Neural cell (in vitro differentiated cells): ENCODE results near the gene BMP10. TPM values are rescaled to one million over a fixed set of nuclear protein-coding genes. Genes with fewer than 3 reads are reported as not detected.

Source experiments
- H2AFZ ChIP-seq: fragments of 200-600, 300-800 bp; sonication (generic), shearing (Covaris generic); 2 replicates; pipeline ENCODE4 v1.6.0; 2014; ENCODE audit warnings: low read depth, mild to moderate bottlenecking, antibody characterized with exemption, low read length, moderate library complexity
- H3F3A ChIP-seq: fragments of 200-600 bp; shearing (Covaris generic); 2 replicates; pipeline ENCODE4 v1.6.1; 2016; ENCODE audit warnings: mild to moderate bottlenecking, moderate library complexity, mixed read lengths, antibody characterized with exemption, low read length; ENCODE audit not compliant: insufficient read depth, poor library complexity, severe bottlenecking
- H3K27ac ChIP-seq: fragments of 200-600, 300-800 bp; sonication (generic), shearing (Covaris generic); 2 replicates; pipeline ENCODE4 v1.5.1; 2014; ENCODE audit warnings: mild to moderate bottlenecking, low read length, moderate library complexity
- H3K27me3 ChIP-seq: fragments of 300-800, 200-600 bp; sonication (generic), shearing (Covaris generic); 2 replicates; pipeline ENCODE4 v1.6.0; 2014; ENCODE audit warnings: mild to moderate bottlenecking, low read depth, low read length, moderate library complexity; ENCODE audit not compliant: insufficient read depth
- H3K36me3 ChIP-seq: fragments of 300-800, 200-600 bp; sonication (generic), shearing (Covaris generic); 2 replicates; pipeline ENCODE4 v1.5.1; 2014; ENCODE audit warnings: mild to moderate bottlenecking, antibody characterized with exemption, low read length, moderate library complexity; ENCODE audit not compliant: insufficient read depth
- H3K4me2 ChIP-seq: fragments of 300-800, 200-600 bp; sonication (generic), shearing (Covaris generic); 2 replicates; pipeline ENCODE4 v1.6.0; 2014; ENCODE audit warnings: mild to moderate bottlenecking, low read length
- H3K4me3 ChIP-seq: fragments of 300-800, 200-600 bp; sonication (generic), shearing (Covaris generic); 2 replicates; pipeline ENCODE4 v1.5.1; 2014; ENCODE audit warnings: mild to moderate bottlenecking, low read length, moderate library complexity
- H3K79me2 ChIP-seq: fragments of 200-600 bp; shearing (Covaris generic); replicated peaks from 2 replicates; pipeline ENCODE4 v1.6.0; 2014; ENCODE audit warnings: mild to moderate bottlenecking, low read length, moderate library complexity; ENCODE audit not compliant: insufficient read depth
- H3K9ac ChIP-seq: fragments of 300-800, 200-600 bp; sonication (generic), shearing (Covaris generic); 2 replicates; pipeline ENCODE4 v1.6.1; 2016; ENCODE audit warnings: mild to moderate bottlenecking, low read length, mixed read lengths
- H3K9me2 ChIP-seq: fragments of 200-600 bp; shearing (Covaris generic); 2 replicates; pipeline ENCODE4 v1.6.1; 2016; ENCODE audit warnings: mild to moderate bottlenecking, low read length, mixed read lengths; ENCODE audit not compliant: insufficient read depth
- H3K9me3 ChIP-seq: fragments of 200-600, 300-800 bp; sonication (generic), shearing (Covaris generic); 2 replicates; pipeline ENCODE4 v1.6.1; 2016; ENCODE audit warnings: mild to moderate bottlenecking, mixed run types, low read length, moderate library complexity, mixed read lengths
- H4K20me1 ChIP-seq: fragments of 200-600 bp; shearing (Covaris generic); 2 replicates; pipeline ENCODE4 v1.6.1; 2016; ENCODE audit warnings: mild to moderate bottlenecking, mixed run types; ENCODE audit not compliant: insufficient read depth
- EP300 ChIP-seq: fragments of 450-650 bp; conservative IDR thresholded peaks from 2 replicates; pipeline ENCODE4 v1.6.1; 2014; ENCODE audit warnings: antibody characterized with exemption, mild to moderate bottlenecking, moderate library complexity; ENCODE audit not compliant: poor library complexity, severe bottlenecking
- EZH2 ChIP-seq: fragments of 200-600, 300-800 bp; shearing (Covaris generic), sonication (generic); IDR thresholded peaks from 2 replicates; pipeline ENCODE4 v1.6.1; 2014; ENCODE audit warnings: antibody characterized with exemption, low read length, borderline replicate concordance, mild to moderate bottlenecking; ENCODE audit not compliant: insufficient read depth, poor library complexity, severe bottlenecking
- MXI1 ChIP-seq: fragments of 450-650 bp; conservative IDR thresholded peaks from 2 replicates; pipeline ENCODE4 v1.6.1; 2014; ENCODE audit warnings: antibody characterized with exemption, mild to moderate bottlenecking; ENCODE audit not compliant: poor library complexity, severe bottlenecking
- POLR2AphosphoS5 ChIP-seq: IDR thresholded peaks from 2 replicates; pipeline ENCODE4 v1.6.1; 2012
- RAD21 ChIP-seq: fragments of 450-650 bp; conservative IDR thresholded peaks from 2 replicates; pipeline ENCODE4 v1.6.1; 2014; ENCODE audit warnings: antibody characterized with exemption, mild to moderate bottlenecking, moderate library complexity
- SMC3 ChIP-seq: fragments of 450-650 bp; conservative IDR thresholded peaks from 2 replicates; pipeline ENCODE4 v1.6.1; 2014; ENCODE audit warnings: antibody characterized with exemption, mild to moderate bottlenecking, moderate library complexity; ENCODE audit not compliant: poor library complexity
- TAF1 ChIP-seq: IDR thresholded peaks from 2 replicates; pipeline ENCODE4 v1.6.1; 2012; ENCODE audit warnings: low read depth
- polyA plus RNA-seq: library from polyadenylated mRNA; depleted of rRNA; stranded (reverse); fragments of >200 nt; gene quantifications from 2 replicates; pipeline ENCODE4 v1.2.3, GENCODE V29; 2014
- TF ChIP-seq, protein P1 (sequence below): fragments of 450-650 bp; IDR thresholded peaks from 2 replicates; pipeline ENCODE4 v1.5.1; 2014; ENCODE audit warnings: antibody characterized with exemption, mild to moderate bottlenecking, moderate library complexity; ENCODE audit not compliant: poor library complexity, severe bottlenecking
- TF ChIP-seq, protein P2 (sequence below): IDR thresholded peaks from 2 replicates; pipeline ENCODE4 v1.6.1; 2012; ENCODE audit warnings: borderline replicate concordance

Gene BMP10
- polyA plus RNA-seq, 1 donor from 2014 or later = not detected

DNA sequence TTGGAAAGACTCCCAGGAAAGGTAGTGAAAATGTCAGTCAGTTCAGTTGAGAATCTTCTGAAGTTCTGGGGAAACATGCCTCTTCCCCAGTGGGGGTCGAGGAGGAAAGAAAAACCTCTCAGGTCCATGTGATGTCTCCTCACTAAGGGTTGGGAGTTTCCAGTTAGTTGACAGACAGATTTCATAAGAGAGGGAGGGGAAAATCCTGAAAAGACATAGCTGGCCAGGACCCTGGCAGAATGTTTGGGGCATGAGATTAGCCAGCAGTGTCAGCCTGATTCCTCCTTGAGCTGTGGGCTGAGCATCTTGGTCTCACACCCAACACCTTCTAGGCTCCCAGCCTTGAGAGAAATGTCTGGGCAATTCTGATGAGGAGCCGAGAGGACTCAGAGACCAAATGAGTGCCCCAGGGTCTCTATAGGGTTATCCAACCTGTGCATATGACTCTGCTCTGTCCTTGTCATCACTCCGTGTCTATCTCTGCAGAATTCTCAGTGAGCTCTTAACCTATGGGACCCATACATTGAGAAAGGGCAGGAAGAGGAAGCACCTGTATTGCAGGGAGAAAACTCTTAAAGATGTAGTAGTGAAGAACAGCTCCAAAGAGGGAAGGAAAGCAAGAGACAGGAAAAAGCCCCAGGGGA, 13.9 kb downstream of the BMP10 start:
- H3K27me3 ChIP-seq = no peaks in the 10 kb centered on the region
- H4K20me1 ChIP-seq = no peaks in the 10 kb centered on the region
- H3K9ac ChIP-seq = no peak overlapping the region
- H3K36me3 ChIP-seq = no peaks in the 10 kb centered on the region
- H3K27ac ChIP-seq = no peak overlapping the region
- H2AFZ ChIP-seq = no peak overlapping the region
- TF ChIP-seq POLR2AphosphoS5 = no peak
- TF ChIP-seq EP300 = no peak
- TF ChIP-seq, protein P1, sequence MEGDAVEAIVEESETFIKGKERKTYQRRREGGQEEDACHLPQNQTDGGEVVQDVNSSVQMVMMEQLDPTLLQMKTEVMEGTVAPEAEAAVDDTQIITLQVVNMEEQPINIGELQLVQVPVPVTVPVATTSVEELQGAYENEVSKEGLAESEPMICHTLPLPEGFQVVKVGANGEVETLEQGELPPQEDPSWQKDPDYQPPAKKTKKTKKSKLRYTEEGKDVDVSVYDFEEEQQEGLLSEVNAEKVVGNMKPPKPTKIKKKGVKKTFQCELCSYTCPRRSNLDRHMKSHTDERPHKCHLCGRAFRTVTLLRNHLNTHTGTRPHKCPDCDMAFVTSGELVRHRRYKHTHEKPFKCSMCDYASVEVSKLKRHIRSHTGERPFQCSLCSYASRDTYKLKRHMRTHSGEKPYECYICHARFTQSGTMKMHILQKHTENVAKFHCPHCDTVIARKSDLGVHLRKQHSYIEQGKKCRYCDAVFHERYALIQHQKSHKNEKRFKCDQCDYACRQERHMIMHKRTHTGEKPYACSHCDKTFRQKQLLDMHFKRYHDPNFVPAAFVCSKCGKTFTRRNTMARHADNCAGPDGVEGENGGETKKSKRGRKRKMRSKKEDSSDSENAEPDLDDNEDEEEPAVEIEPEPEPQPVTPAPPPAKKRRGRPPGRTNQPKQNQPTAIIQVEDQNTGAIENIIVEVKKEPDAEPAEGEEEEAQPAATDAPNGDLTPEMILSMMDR = no peak
- TF ChIP-seq SMC3 = no peak
- no peak for TF ChIP-seq RAD21
- TF ChIP-seq TAF1 = no peak
- TF ChIP-seq MXI1 = no peak
- TF ChIP-seq EZH2 = no peak
- TF ChIP-seq, protein P2, sequence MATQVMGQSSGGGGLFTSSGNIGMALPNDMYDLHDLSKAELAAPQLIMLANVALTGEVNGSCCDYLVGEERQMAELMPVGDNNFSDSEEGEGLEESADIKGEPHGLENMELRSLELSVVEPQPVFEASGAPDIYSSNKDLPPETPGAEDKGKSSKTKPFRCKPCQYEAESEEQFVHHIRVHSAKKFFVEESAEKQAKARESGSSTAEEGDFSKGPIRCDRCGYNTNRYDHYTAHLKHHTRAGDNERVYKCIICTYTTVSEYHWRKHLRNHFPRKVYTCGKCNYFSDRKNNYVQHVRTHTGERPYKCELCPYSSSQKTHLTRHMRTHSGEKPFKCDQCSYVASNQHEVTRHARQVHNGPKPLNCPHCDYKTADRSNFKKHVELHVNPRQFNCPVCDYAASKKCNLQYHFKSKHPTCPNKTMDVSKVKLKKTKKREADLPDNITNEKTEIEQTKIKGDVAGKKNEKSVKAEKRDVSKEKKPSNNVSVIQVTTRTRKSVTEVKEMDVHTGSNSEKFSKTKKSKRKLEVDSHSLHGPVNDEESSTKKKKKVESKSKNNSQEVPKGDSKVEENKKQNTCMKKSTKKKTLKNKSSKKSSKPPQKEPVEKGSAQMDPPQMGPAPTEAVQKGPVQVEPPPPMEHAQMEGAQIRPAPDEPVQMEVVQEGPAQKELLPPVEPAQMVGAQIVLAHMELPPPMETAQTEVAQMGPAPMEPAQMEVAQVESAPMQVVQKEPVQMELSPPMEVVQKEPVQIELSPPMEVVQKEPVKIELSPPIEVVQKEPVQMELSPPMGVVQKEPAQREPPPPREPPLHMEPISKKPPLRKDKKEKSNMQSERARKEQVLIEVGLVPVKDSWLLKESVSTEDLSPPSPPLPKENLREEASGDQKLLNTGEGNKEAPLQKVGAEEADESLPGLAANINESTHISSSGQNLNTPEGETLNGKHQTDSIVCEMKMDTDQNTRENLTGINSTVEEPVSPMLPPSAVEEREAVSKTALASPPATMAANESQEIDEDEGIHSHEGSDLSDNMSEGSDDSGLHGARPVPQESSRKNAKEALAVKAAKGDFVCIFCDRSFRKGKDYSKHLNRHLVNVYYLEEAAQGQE = no peak
- H3K79me2 ChIP-seq = no peaks in the 10 kb centered on the region
- no peak overlapping the region for H3K4me2 ChIP-seq
- H3K9me2 ChIP-seq = no peaks in the 10 kb centered on the region
- H3K4me3 ChIP-seq = no peak overlapping the region
- H3F3A ChIP-seq = no peaks in the 10 kb centered on the region
- no peaks in the 10 kb centered on the region for H3K9me3 ChIP-seq

DNA sequence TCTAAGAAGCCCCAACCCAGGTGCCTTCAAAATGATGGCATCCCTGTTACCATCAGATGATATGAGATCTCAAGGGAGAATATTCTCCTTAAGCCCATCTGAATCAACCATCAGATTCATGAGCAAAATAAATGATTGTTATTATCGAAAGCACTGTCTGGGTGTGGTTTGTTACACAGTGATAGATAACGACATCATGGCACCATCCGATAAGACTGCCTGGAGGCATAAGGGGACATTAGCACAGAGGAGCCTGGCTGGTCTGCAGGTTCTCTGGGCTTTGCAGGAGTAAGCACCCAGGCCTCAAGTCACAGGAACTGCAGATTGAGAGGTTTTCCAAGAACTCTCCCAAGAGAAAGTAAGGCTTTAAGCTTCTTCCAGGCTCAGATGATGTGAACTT, 15.6 kb downstream of the BMP10 start:
- no peaks in the 10 kb centered on the region for H3K9me2 ChIP-seq
- H3K27ac ChIP-seq = no peak overlapping the region
- no peaks in the 10 kb centered on the region for H3K79me2 ChIP-seq
- H2AFZ ChIP-seq = no peak overlapping the region
- H3K9me3 ChIP-seq = no peaks in the 10 kb centered on the region
- H3K36me3 ChIP-seq = no peaks in the 10 kb centered on the region
- TF ChIP-seq EP300 (no peak), POLR2AphosphoS5 (no peak), RAD21 (no peak), SMC3 (no peak), TAF1 (no peak), MXI1 (no peak)
- TF ChIP-seq, protein P2 = no peak
- TF ChIP-seq, protein P1 = no peak
- no peak overlapping the region for H3K4me2 ChIP-seq
- H3K27me3 ChIP-seq = no peaks in the 10 kb centered on the region
- no peaks in the 10 kb centered on the region for H3F3A ChIP-seq
- no peak overlapping the region for H3K4me3 ChIP-seq
- no peak overlapping the region for H3K9ac ChIP-seq
- no peaks in the 10 kb centered on the region for H4K20me1 ChIP-seq
